Fibroblast of lung (primary cell): ENCODE results near the gene KCNAB2. TPM values are rescaled to one million over a fixed set of nuclear protein-coding genes. Genes with fewer than 3 reads are reported as not detected.

ENCODE experiments used
- DNase-seq, 2 donors: peaks; one replicate each; pipeline versions ENCODE4 v3.0.0 to v3.0.0-alpha.2; 2010; ENCODE audit warnings: low read depth in 2 of 2
- H2AFZ ChIP-seq: 2 replicates; pipeline ENCODE4 v1.5.1; 2012; ENCODE audit warnings: low read length, control low read depth, inconsistent platforms
- H3K27ac ChIP-seq: 2 replicates; pipeline ENCODE4 v1.5.1; 2011; ENCODE audit warnings: low read length, control low read depth; ENCODE audit not compliant: insufficient read depth
- H3K27me3 ChIP-seq: 2 replicates; pipeline ENCODE4 v1.5.1; 2011; ENCODE audit warnings: mild to moderate bottlenecking, low read length; ENCODE audit not compliant: control insufficient read depth, insufficient read depth
- H3K36me3 ChIP-seq: 2 replicates; pipeline ENCODE4 v1.5.1; 2011; ENCODE audit warnings: low read length; ENCODE audit not compliant: control insufficient read depth, insufficient read depth
- H3K4me1 ChIP-seq: 2 replicates; pipeline ENCODE4 v1.5.1; 2011; ENCODE audit warnings: low read length; ENCODE audit not compliant: control insufficient read depth, insufficient read depth; ENCODE audit errors: extremely low read depth
- H3K4me2 ChIP-seq: 2 replicates; pipeline ENCODE4 v1.5.1; 2011; ENCODE audit warnings: low read length, control low read depth; ENCODE audit not compliant: insufficient read depth; ENCODE audit errors: extremely low read depth
- H3K4me3 ChIP-seq, 4 experiments: fragments of 200-600 bp in 1 of 4; sonication (generic) in 1 of 4; replicated peaks in 1 of 4; 2 replicates each; pipeline ENCODE4 v1.5.1; 2011 to 2016; ENCODE audit warnings: low read length in 4 of 4, low read depth in 3 of 4, mild to moderate bottlenecking in 3 of 4, control low read depth in 2 of 4, inconsistent platforms in 1 of 4, mixed read lengths in 1 of 4; ENCODE audit not compliant: insufficient read depth in 1 of 4; ENCODE audit errors: control extremely low read depth in 1 of 4
- H3K79me2 ChIP-seq: 2 replicates; pipeline ENCODE4 v1.5.1; 2012; ENCODE audit warnings: mild to moderate bottlenecking, low read length, inconsistent platforms; ENCODE audit not compliant: control insufficient read depth, insufficient read depth
- H3K9ac ChIP-seq: 2 replicates; pipeline ENCODE4 v1.5.1; 2011; ENCODE audit warnings: mild to moderate bottlenecking, low read length, control low read depth; ENCODE audit not compliant: insufficient read depth
- H3K9me3 ChIP-seq: 2 replicates; pipeline ENCODE4 v1.5.1; 2012; ENCODE audit warnings: low read depth, low read length; ENCODE audit not compliant: control insufficient read depth, insufficient read depth
- H4K20me1 ChIP-seq: 2 replicates; pipeline ENCODE4 v1.5.1; 2011; ENCODE audit warnings: low read length; ENCODE audit not compliant: control insufficient read depth, insufficient read depth; ENCODE audit errors: extremely low read depth
- CTCF ChIP-seq, 2 donors: IDR thresholded peaks in 1 of 2; conservative IDR thresholded peaks in 1 of 2; 1 replicate in 1 of 2; 2 replicates in 1 of 2; pipeline ENCODE4 v1.5.1; 2011 to 2012; ENCODE audit warnings: low read length in 2 of 2, control low read depth in 1 of 2, inconsistent platforms in 1 of 2, low read depth in 1 of 2, mild to moderate bottlenecking in 1 of 2
- EZH2 ChIP-seq: IDR thresholded peaks from 2 replicates; pipeline ENCODE4 v1.5.1; 2012; ENCODE audit warnings: low read length, control low read depth, mild to moderate bottlenecking; ENCODE audit errors: missing control alignments
- polyA plus RNA-seq, 2 donors: library from polyadenylated mRNA; depleted of rRNA in 1 of 2; stranded (reverse) in 1 of 2; unstranded in 1 of 2; fragments of >200 nt; gene quantifications; 2 replicates each; pipeline ENCODE4 v1.2.1, GENCODE V29; 2011 to 2012; ENCODE audit warnings: missing spikeins in 1 of 2
- total RNA-seq: library from RNA; depleted of rRNA; stranded (reverse); fragments of >200 nt; gene quantifications from 2 replicates; pipeline ENCODE4 v1.2.1, GENCODE V29; 2014

The KCNAB2 gene
- total and polyA plus RNA-seq, 2 donors (not counting 1 experiment from before 2014, with no cell fraction given), result 2.2 to 2.5 TPM

GRCh38 chr1:6137758-6138157 is 92.1 kb downstream of the KCNAB2 start:
- H2AFZ ChIP-seq, result no peak overlapping the region

GRCh38 chr1:6140413-6140812 is 94.7 kb downstream of the KCNAB2 start:
- H3K79me2 ChIP-seq, result no peaks in the 10 kb centered on the region
- no peaks in the 10 kb centered on the region for H4K20me1 ChIP-seq
- H2AFZ ChIP-seq, result no peak overlapping the region
- no peaks in the 10 kb centered on the region for H3K27me3 ChIP-seq
- H3K4me3 ChIP-seq, result no peak overlapping the region
- no peak overlapping the region for H3K27ac ChIP-seq
- H3K4me2 ChIP-seq, result no peak overlapping the region
- H3K4me1 ChIP-seq, result no peaks in the 10 kb centered on the region
- TF ChIP-seq EZH2 (no peak), CTCF (conservative IDR thresholded peaks at IDR 0.05 in 1 of 2, IDR thresholded peaks at IDR 0.05 in 1 of 2; ENCODE audit: low read depth in 1 of 2, low read length in 2 of 2) (no peak)
- H3K9me3 ChIP-seq, result no peaks in the 10 kb centered on the region
- no peaks in the 10 kb centered on the region for H3K36me3 ChIP-seq
- H3K9ac ChIP-seq, result no peak overlapping the region
- no peak for DNase-seq

More at GRCh38 chr1:6137758-6138157, 92.1 kb downstream of the KCNAB2 start:
- H3K9ac ChIP-seq, result no peak overlapping the region
- no peaks in the 10 kb centered on the region for H3K36me3 ChIP-seq
- no peaks in the 10 kb centered on the region for H3K4me1 ChIP-seq
- DNase-seq, result no peak
- no peaks in the 10 kb centered on the region for H3K27me3 ChIP-seq
- H3K79me2 ChIP-seq, result no peaks in the 10 kb centered on the region
- no peak overlapping the region for H3K27ac ChIP-seq
- TF ChIP-seq EZH2 (no peak), CTCF (conservative IDR thresholded peaks at IDR 0.05 in 1 of 2, IDR thresholded peaks at IDR 0.05 in 1 of 2; ENCODE audit: low read depth in 1 of 2, low read length in 2 of 2) (no peak)
- no peaks in the 10 kb centered on the region for H3K9me3 ChIP-seq
- no peak overlapping the region for H3K4me2 ChIP-seq
- H4K20me1 ChIP-seq, result no peaks in the 10 kb centered on the region
- H3K4me3 ChIP-seq, result no peak overlapping the region

GRCh38 chr1:6141592-6141991 is 95.9 kb downstream of the KCNAB2 start:
- Histone ChIP-seq H3K27me3 (no peaks in the 10 kb centered on the region), H3K9me3 (no peaks in the 10 kb centered on the region), H3K79me2 (no peaks in the 10 kb centered on the region), H3K4me1 (no peaks in the 10 kb centered on the region), H3K36me3 (no peaks in the 10 kb centered on the region), H3K27ac (no peak overlapping the region), H3K9ac (no peak overlapping the region), H4K20me1 (no peaks in the 10 kb centered on the region), H3K4me2 (no peak overlapping the region), H3K4me3 (no peak overlapping the region), H2AFZ (no peak overlapping the region)
- TF ChIP-seq EZH2, result no peak
- no peak for TF ChIP-seq CTCF (conservative IDR thresholded peaks at IDR 0.05 in 1 of 2, IDR thresholded peaks at IDR 0.05 in 1 of 2; ENCODE audit: low read depth in 1 of 2, low read length in 2 of 2)
- DNase-seq, result no peak
